Heart left ventricle (tissue), 13 donors: ENCODE data around the gene TRIM34.

Experiments
- POLR2A ChIP-seq, 2 donors: fragments of 450-650 bp; IDR thresholded peaks; one replicate each; pipeline ENCODE4 v1.6.1; 2017; ENCODE audit warnings: antibody characterized with exemption in 2 of 2, mild to moderate bottlenecking in 2 of 2, moderate library complexity in 2 of 2
- TF ChIP-seq, protein P1 (sequence below), 12 donors: fragments of 200-600 bp; sonication (generic) in 4 of 12; IDR thresholded peaks; one replicate each; pipeline versions ENCODE4 v1.5.0 to v1.8.0; 2018 to 2022; ENCODE audit warnings: antibody characterized with exemption in 12 of 12, mild to moderate bottlenecking in 5 of 12
- donor health status: ischemic (EF 13 %, LVEDD 7.1; RV severe dilation, severe dysfunction).
- donor health status: DM: no; HTN: yes; CAD: no.
- donor health status: DM: no; HTN: no; CAD: no.
- donor health status: ischemic (EF 25% LVEDD 6.9; RV normal size, moderate dysfunction).
- donor health status: ischemic (EF 25% LVEDD 5.7; RV mildly dilated, moderate dysfunction).
- donor health status: ischemic (EF 35%, LVEDD 5.7; RV mildly dilated, moderate dysfunction).
- donor health status: nonischemic (EF 11% LVEDD 7.7; RV severe dilation, severe dysfunction).
- donor health status: DM: yes; HTN: yes; CAD: no.
- donor health status: PGD.
- donor health status: ischemic (EF 29% LVEDD 5.4; RV normal size, mild dysfunction).
- donor health status: nonischemic (EF 23%, LVEDD 6.1; RV moderate dilation, normal function).

DNA sequence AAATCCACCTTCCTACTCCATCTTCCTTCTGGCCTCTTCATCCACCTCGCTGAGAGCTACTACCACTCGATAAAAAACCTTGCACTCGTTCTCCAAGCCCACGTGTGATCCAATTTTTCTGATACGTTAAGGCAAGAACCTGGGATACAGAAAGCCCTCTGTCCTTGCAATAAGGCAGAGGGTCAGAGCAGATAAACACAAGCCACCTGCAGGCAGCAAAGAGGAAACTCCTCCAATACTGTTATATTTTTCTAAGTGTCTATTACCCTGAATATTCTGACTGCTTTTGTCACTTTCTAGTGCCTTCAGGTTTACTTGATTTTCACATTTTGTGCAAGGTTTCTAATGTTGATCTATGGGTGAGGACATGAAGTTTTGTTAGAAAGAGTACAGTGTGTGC lies 33.5 kb downstream of the TRIM34 start:
- TF ChIP-seq, protein P1, sequence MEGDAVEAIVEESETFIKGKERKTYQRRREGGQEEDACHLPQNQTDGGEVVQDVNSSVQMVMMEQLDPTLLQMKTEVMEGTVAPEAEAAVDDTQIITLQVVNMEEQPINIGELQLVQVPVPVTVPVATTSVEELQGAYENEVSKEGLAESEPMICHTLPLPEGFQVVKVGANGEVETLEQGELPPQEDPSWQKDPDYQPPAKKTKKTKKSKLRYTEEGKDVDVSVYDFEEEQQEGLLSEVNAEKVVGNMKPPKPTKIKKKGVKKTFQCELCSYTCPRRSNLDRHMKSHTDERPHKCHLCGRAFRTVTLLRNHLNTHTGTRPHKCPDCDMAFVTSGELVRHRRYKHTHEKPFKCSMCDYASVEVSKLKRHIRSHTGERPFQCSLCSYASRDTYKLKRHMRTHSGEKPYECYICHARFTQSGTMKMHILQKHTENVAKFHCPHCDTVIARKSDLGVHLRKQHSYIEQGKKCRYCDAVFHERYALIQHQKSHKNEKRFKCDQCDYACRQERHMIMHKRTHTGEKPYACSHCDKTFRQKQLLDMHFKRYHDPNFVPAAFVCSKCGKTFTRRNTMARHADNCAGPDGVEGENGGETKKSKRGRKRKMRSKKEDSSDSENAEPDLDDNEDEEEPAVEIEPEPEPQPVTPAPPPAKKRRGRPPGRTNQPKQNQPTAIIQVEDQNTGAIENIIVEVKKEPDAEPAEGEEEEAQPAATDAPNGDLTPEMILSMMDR (IDR thresholded peaks at IDR 0.05) = no peak
- TF ChIP-seq POLR2A (IDR thresholded peaks at IDR 0.05) = no peak
